Keratinocyte (primary cell): ENCODE results near the gene RDH13. TPM values are rescaled to one million over a fixed set of nuclear protein-coding genes. Genes with fewer than 3 reads are reported as not detected.
"Not testable (repeated sequence)": the region's sequence is repeated elsewhere in the genome, so short reads cannot be mapped to it uniquely, and the experiment has no call there.

ENCODE experiments used
- DNase-seq: peaks from one replicate; pipeline ENCODE4 v3.0.0-alpha.2; 2011; ENCODE audit warnings: low read depth, missing footprints, low spot score
- FAIRE-seq: peaks from 2 replicates; lab custom pipeline; 2011; peaks lifted over from hg19 to GRCh38; lab: Jason Lieb, UNC
- H2AFZ ChIP-seq: 2 replicates; pipeline ENCODE4 v1.6.0; 2012; ENCODE audit warnings: low read length, control low read depth, inconsistent platforms; ENCODE audit not compliant: control insufficient read depth
- H3K27ac ChIP-seq: 2 replicates; pipeline ENCODE4 v1.5.1; 2011; ENCODE audit warnings: low read length; ENCODE audit not compliant: control insufficient read depth, insufficient read depth
- H3K27me3 ChIP-seq: 3 replicates; pipeline ENCODE4 v1.6.0; 2011; ENCODE audit warnings: low read length; ENCODE audit not compliant: control insufficient read depth, insufficient read depth; ENCODE audit errors: extremely low read depth
- H3K36me3 ChIP-seq, 2 experiments: 2 replicates in 1 of 2; 3 replicates in 1 of 2; pipeline ENCODE4 v1.5.1; 2011; ENCODE audit warnings: low read length in 2 of 2, mild to moderate bottlenecking in 1 of 2; ENCODE audit not compliant: control insufficient read depth in 2 of 2, insufficient read depth in 2 of 2; ENCODE audit errors: extremely low read depth in 1 of 2
- H3K4me1 ChIP-seq: 3 replicates; pipeline ENCODE4 v1.5.1; 2011; ENCODE audit warnings: low read length; ENCODE audit not compliant: control insufficient read depth, insufficient read depth; ENCODE audit errors: extremely low read depth
- H3K4me2 ChIP-seq: 3 replicates; pipeline ENCODE4 v1.6.0; 2011; ENCODE audit warnings: low read depth, low read length; ENCODE audit not compliant: control insufficient read depth, insufficient read depth; ENCODE audit errors: extremely low read depth
- H3K4me3 ChIP-seq, 3 experiments: fragments of 200-600 bp in 1 of 3; sonication (generic) in 1 of 3; 2 replicates in 2 of 3; 3 replicates in 1 of 3; pipeline ENCODE4 v1.5.1; 2011 to 2016; ENCODE audit warnings: low read length in 3 of 3, mild to moderate bottlenecking in 3 of 3, control low read depth in 2 of 3, inconsistent platforms in 1 of 3, low read depth in 1 of 3, mixed read lengths in 1 of 3, mixed run types in 1 of 3, moderate library complexity in 1 of 3; ENCODE audit not compliant: control insufficient read depth in 2 of 3, insufficient read depth in 2 of 3; ENCODE audit errors: extremely low read depth in 1 of 3
- H3K79me2 ChIP-seq: 2 replicates; pipeline ENCODE4 v1.6.0; 2012; ENCODE audit warnings: low read length; ENCODE audit not compliant: control insufficient read depth, insufficient read depth
- H3K9ac ChIP-seq: 3 replicates; pipeline ENCODE4 v1.6.0; 2011; ENCODE audit warnings: low read length; ENCODE audit not compliant: control insufficient read depth, insufficient read depth; ENCODE audit errors: extremely low read depth
- H3K9me1 ChIP-seq: 3 replicates; pipeline ENCODE4 v1.6.0; 2011; ENCODE audit warnings: low read length; ENCODE audit not compliant: control insufficient read depth, insufficient read depth; ENCODE audit errors: extremely low read depth
- H3K9me3 ChIP-seq: 2 replicates; pipeline ENCODE4 v1.5.1; 2012; ENCODE audit warnings: low read depth, low read length; ENCODE audit not compliant: control insufficient read depth
- H4K20me1 ChIP-seq: 3 replicates; pipeline ENCODE4 v1.6.0; 2011; ENCODE audit warnings: low read length; ENCODE audit not compliant: control insufficient read depth, insufficient read depth; ENCODE audit errors: extremely low read depth
- CTCF ChIP-seq, 3 experiments: IDR thresholded peaks in 1 of 3; conservative IDR thresholded peaks in 1 of 3; optimal IDR thresholded peaks in 1 of 3; 2 replicates in 2 of 3; 3 replicates in 1 of 3; pipeline versions ENCODE3 to v1.5.1; 2011; ENCODE audit warnings: low read length in 3 of 3, mild to moderate bottlenecking in 3 of 3, moderate library complexity in 2 of 3, control low read depth in 1 of 3, inconsistent platforms in 1 of 3; ENCODE audit not compliant: insufficient read depth in 2 of 3; ENCODE audit errors: extremely low read depth in 1 of 3
- EZH2 ChIP-seq: IDR thresholded peaks from one replicate; pipeline ENCODE4 v1.6.1; 2012; ENCODE audit warnings: inconsistent platforms, mild to moderate bottlenecking, low read length, moderate library complexity
- dilution Hi-C: fragments of 300-500 bp; cut with MboI; formaldehyde crosslinking; loops from one replicate; pipeline ENCODE4 v1.7.0; 2020; ENCODE audit warnings: low sequenced_read_pairs; ENCODE audit not compliant: extremely low pct_ligation_motif_present
- polyA plus RNA-seq, 5 experiments: library from polyadenylated mRNA; depleted of rRNA in 3 of 5; stranded (reverse) in 3 of 5; stranded (forward) in 1 of 5; unstranded in 1 of 5; fragments of >200 nt; gene quantifications; 1 replicate in 1 of 5; 2 replicates in 3 of 5; 3 replicates in 1 of 5; pipeline versions ENCODE4 v1.2.1 to v1.2.3, GENCODE V29; 2011 to 2012; ENCODE audit warnings: missing spikeins in 2 of 5, low read depth in 1 of 5, low replicate concordance in 1 of 5

Gene RDH13
- polyA plus RNA-seq, 1 donor (not counting 4 experiments of a cell fraction or from before 2014, with no cell fraction given) = 10.6 TPM

- no peaks in the 10 kb centered on the region for H3K36me3 ChIP-seq
- H3K4me2 ChIP-seq = no peak overlapping the region
- H2AFZ ChIP-seq = no peak overlapping the region
- H3K4me1 ChIP-seq = no peaks in the 10 kb centered on the region
- TF ChIP-seq CTCF (optimal IDR thresholded peaks at IDR 0.05 in 1 of 3, IDR thresholded peaks at IDR 0.05 in 1 of 3, conservative IDR thresholded peaks at IDR 0.05 in 1 of 3; ENCODE audit: extremely low read depth in 1 of 3, insufficient read depth in 2 of 3, low read length in 3 of 3) (no peak), EZH2 (no peak)
- no peaks in the 10 kb centered on the region for H3K9me1 ChIP-seq
- no peak overlapping the region for H3K9ac ChIP-seq
- no peak for DNase-seq
- no peak for FAIRE-seq
- no peaks in the 10 kb centered on the region for H3K79me2 ChIP-seq
- no peak overlapping the region for H3K27ac ChIP-seq
- no peaks in the 10 kb centered on the region for H3K27me3 ChIP-seq
- no peak overlapping the region for H3K4me3 ChIP-seq
- dilution Hi-C loops = no loop called here
- H4K20me1 ChIP-seq = no peaks in the 10 kb centered on the region
- peaks cover 2% of the 10 kb centered on the region for H3K9me3 ChIP-seq
Measured at GRCh38 chr19:55000761-55001160, 62.2 kb downstream of the RDH13 start.

GRCh38 chr19:54998751-54999239 is 64.2 kb downstream of the RDH13 start:
- H3K9me1 ChIP-seq, H3K4me2 ChIP-seq, H3K27ac ChIP-seq, FAIRE-seq, H4K20me1 ChIP-seq, DNase-seq, dilution Hi-C loops, H3K79me2 ChIP-seq, H3K27me3 ChIP-seq, H3K9ac ChIP-seq, H3K4me1 ChIP-seq, H2AFZ ChIP-seq, H3K36me3 ChIP-seq, H3K9me3 ChIP-seq, H3K4me3 ChIP-seq: not testable (repeated sequence)

DNA sequence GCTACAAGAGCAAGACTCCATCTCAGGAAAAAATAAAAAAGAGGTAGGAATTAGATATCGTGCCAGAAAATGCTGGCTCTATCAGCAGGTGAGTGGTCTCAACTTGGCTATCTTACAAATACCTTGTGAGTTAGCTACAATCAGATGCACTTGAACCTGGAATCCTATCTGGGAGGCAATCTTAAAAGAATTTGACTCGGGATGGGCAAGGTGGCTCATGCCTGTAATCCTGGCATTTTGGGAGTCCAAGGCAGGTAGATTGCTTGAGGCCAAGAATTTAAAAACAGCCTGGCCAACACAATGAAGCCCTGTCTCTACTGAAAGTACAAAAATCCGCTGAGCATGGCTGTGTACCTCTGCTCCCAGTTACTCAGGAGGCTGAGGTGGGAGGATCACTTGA is 67.4 kb downstream of the RDH13 start:
- dilution Hi-C loops = no loop called here
- no peak for FAIRE-seq
- no peaks in the 10 kb centered on the region for H3K27me3 ChIP-seq

More for the DNA sequence above, 67.4 kb downstream of the RDH13 start:
- Histone ChIP-seq H3K9me3 (no peaks in the 10 kb centered on the region), H3K4me2 (no peak overlapping the region), H3K9ac (no peak overlapping the region), H3K4me1 (no peaks in the 10 kb centered on the region), H3K27ac (no peak overlapping the region), H4K20me1 (no peaks in the 10 kb centered on the region), H3K4me3 (no peak overlapping the region), H3K9me1 (no peaks in the 10 kb centered on the region), H3K36me3 (no peaks in the 10 kb centered on the region), H3K79me2 (no peaks in the 10 kb centered on the region), H2AFZ (no peak overlapping the region)
- TF ChIP-seq EZH2 (no peak), CTCF (optimal IDR thresholded peaks at IDR 0.05 in 1 of 3, IDR thresholded peaks at IDR 0.05 in 1 of 3, conservative IDR thresholded peaks at IDR 0.05 in 1 of 3; ENCODE audit: extremely low read depth in 1 of 3, insufficient read depth in 2 of 3, low read length in 3 of 3) (no peak)
- DNase-seq = no peak
